T-helper 1 cell treated with Interleukin-12 subunit alpha and Interleukin-12 subunit beta and Interleukin-4 antibody, amounts not matched to agents 30 μg/mL and 1 μg/mL, for 36 hours (primary cell): ENCODE measurements around the gene ALAS1.
"Not testable (repeated sequence)": the region's sequence is repeated elsewhere in the genome, so short reads cannot be mapped to it uniquely, and the experiment has no call there.

ENCODE experiments used
- H3K27ac Mint-ChIP-seq: one replicate; pipeline ENCODE4 v1.8.0; 2021; ENCODE audit warnings: mild to moderate bottlenecking, mixed read lengths
- H3K27me3 Mint-ChIP-seq: one replicate; pipeline ENCODE4 v1.8.0; 2021; ENCODE audit warnings: low read depth, mixed read lengths
- H3K36me3 Mint-ChIP-seq: one replicate; pipeline ENCODE4 v1.8.0; 2021; ENCODE audit warnings: low read depth, mixed read lengths
- H3K4me1 Mint-ChIP-seq: one replicate; pipeline ENCODE4 v1.8.0; 2021; ENCODE audit warnings: low read depth, mixed read lengths
- H3K4me3 Mint-ChIP-seq: one replicate; pipeline ENCODE4 v1.8.0; 2021; ENCODE audit warnings: mild to moderate bottlenecking, moderate library complexity, mixed read lengths
- H3K9me3 Mint-ChIP-seq: one replicate; pipeline ENCODE4 v1.8.0; 2021; ENCODE audit warnings: mixed read lengths

Gene ALAS1

GRCh38 chr3:52171514-52172261, 26.3 kb upstream of the ALAS1 start:
- peaks cover 6% of the 10 kb centered on the region for H3K4me1 Mint-ChIP-seq
- no peaks in the 10 kb centered on the region for H3K36me3 Mint-ChIP-seq
- no peaks in the 10 kb centered on the region for H3K27me3 Mint-ChIP-seq
- no peak overlapping the region for H3K27ac Mint-ChIP-seq
- H3K4me3 Mint-ChIP-seq: no peak overlapping the region
- H3K9me3 Mint-ChIP-seq: no peaks in the 10 kb centered on the region

GRCh38 chr3:52172262-52172757, 25.6 kb upstream of the ALAS1 start:
- Mint-ChIP-seq H3K4me1 (peaks cover 6% of the 10 kb centered on the region), H3K4me3 (no peak overlapping the region), H3K27me3 (no peaks in the 10 kb centered on the region), H3K27ac (no peak overlapping the region), H3K36me3 (no peaks in the 10 kb centered on the region), H3K9me3 (no peaks in the 10 kb centered on the region)

GRCh38 chr3:52173101-52173500, 24.9 kb upstream of the ALAS1 start:
- H3K9me3 Mint-ChIP-seq: no peaks in the 10 kb centered on the region
- H3K36me3 Mint-ChIP-seq: no peaks in the 10 kb centered on the region

GRCh38 chr3:52174896-52175295, 23.1 kb upstream of the ALAS1 start:
- H3K4me3 Mint-ChIP-seq: no peak overlapping the region
- H3K9me3 Mint-ChIP-seq: no peaks in the 10 kb centered on the region
- H3K27me3 Mint-ChIP-seq: no peaks in the 10 kb centered on the region
- no peak overlapping the region for H3K27ac Mint-ChIP-seq
- peaks cover 6% of the 10 kb centered on the region for H3K4me1 Mint-ChIP-seq
- no peaks in the 10 kb centered on the region for H3K36me3 Mint-ChIP-seq

More at GRCh38 chr3:52173101-52173500, 24.9 kb upstream of the ALAS1 start:
- H3K4me3 Mint-ChIP-seq: no peak overlapping the region
- H3K27ac Mint-ChIP-seq: no peak overlapping the region
- H3K4me1 Mint-ChIP-seq: peaks cover 6% of the 10 kb centered on the region
- H3K27me3 Mint-ChIP-seq: no peaks in the 10 kb centered on the region

- Mint-ChIP-seq H3K27ac (no peak overlapping the region), H3K4me1 (peaks cover 6% of the 10 kb centered on the region), H3K4me3 (no peak overlapping the region), H3K27me3 (no peaks in the 10 kb centered on the region), H3K9me3 (no peaks in the 10 kb centered on the region), H3K36me3 (no peaks in the 10 kb centered on the region)
Measured at GRCh38 chr3:52175416-52176179, 22.4 kb upstream of the ALAS1 start.

GRCh38 chr3:52176180-52176752, 21.7 kb upstream of the ALAS1 start:
- Mint-ChIP-seq H3K27ac (no peak overlapping the region), H3K27me3 (no peaks in the 10 kb centered on the region), H3K9me3 (no peaks in the 10 kb centered on the region), H3K36me3 (no peaks in the 10 kb centered on the region), H3K4me1 (peaks cover 6% of the 10 kb centered on the region), H3K4me3 (no peak overlapping the region)

- peaks cover 6% of the 10 kb centered on the region for H3K4me1 Mint-ChIP-seq
- H3K27ac Mint-ChIP-seq: no peak overlapping the region
- no peaks in the 10 kb centered on the region for H3K9me3 Mint-ChIP-seq
- no peak overlapping the region for H3K4me3 Mint-ChIP-seq
- H3K36me3 Mint-ChIP-seq: no peaks in the 10 kb centered on the region
- no peaks in the 10 kb centered on the region for H3K27me3 Mint-ChIP-seq
Measured at GRCh38 chr3:52176951-52177700, 20.8 kb upstream of the ALAS1 start.

GRCh38 chr3:52177701-52178042, 20.3 kb upstream of the ALAS1 start:
- no peak overlapping the region for H3K4me3 Mint-ChIP-seq
- H3K27ac Mint-ChIP-seq: no peak overlapping the region
- H3K4me1 Mint-ChIP-seq: peaks cover 6% of the 10 kb centered on the region
- no peaks in the 10 kb centered on the region for H3K9me3 Mint-ChIP-seq
- H3K27me3 Mint-ChIP-seq: peaks cover 5% of the 10 kb centered on the region
- no peaks in the 10 kb centered on the region for H3K36me3 Mint-ChIP-seq

- not testable (repeated sequence) for H3K27me3 Mint-ChIP-seq, H3K27ac Mint-ChIP-seq, H3K36me3 Mint-ChIP-seq, H3K4me3 Mint-ChIP-seq, H3K4me1 Mint-ChIP-seq, H3K9me3 Mint-ChIP-seq
Measured at GRCh38 chr3:52178126-52178525, 19.8 kb upstream of the ALAS1 start.

- no peaks in the 10 kb centered on the region for H3K9me3 Mint-ChIP-seq
- H3K36me3 Mint-ChIP-seq: no peaks in the 10 kb centered on the region
- H3K4me3 Mint-ChIP-seq: no peak overlapping the region
- no peak overlapping the region for H3K27ac Mint-ChIP-seq
- H3K4me1 Mint-ChIP-seq: peaks cover 3% of the 10 kb centered on the region
- H3K27me3 Mint-ChIP-seq: peaks cover 6% of the 10 kb centered on the region
Measured at GRCh38 chr3:52178537-52178936, 19.4 kb upstream of the ALAS1 start.

- no peak overlapping the region for H3K27ac Mint-ChIP-seq
- H3K4me3 Mint-ChIP-seq: no peak overlapping the region
- H3K27me3 Mint-ChIP-seq: peaks cover 6% of the 10 kb centered on the region
- no peaks in the 10 kb centered on the region for H3K4me1 Mint-ChIP-seq
- no peaks in the 10 kb centered on the region for H3K36me3 Mint-ChIP-seq
- H3K9me3 Mint-ChIP-seq: no peaks in the 10 kb centered on the region
Measured at GRCh38 chr3:52181543-52181942, 16.4 kb upstream of the ALAS1 start.

- Mint-ChIP-seq H3K4me3 (no peak overlapping the region), H3K36me3 (no peaks in the 10 kb centered on the region), H3K9me3 (no peaks in the 10 kb centered on the region), H3K4me1 (no peaks in the 10 kb centered on the region), H3K27ac (no peak overlapping the region), H3K27me3 (peaks cover 6% of the 10 kb centered on the region)
Measured at GRCh38 chr3:52182196-52182595, 15.8 kb upstream of the ALAS1 start.

- Mint-ChIP-seq H3K27me3 (peaks cover 6% of the 10 kb centered on the region), H3K27ac (no peak overlapping the region), H3K4me1 (no peaks in the 10 kb centered on the region), H3K9me3 (no peaks in the 10 kb centered on the region), H3K4me3 (no peak overlapping the region), H3K36me3 (no peaks in the 10 kb centered on the region)
Measured at GRCh38 chr3:52182691-52183090, 15.3 kb upstream of the ALAS1 start.

GRCh38 chr3:52183786-52184445, 14.0 kb upstream of the ALAS1 start:
- H3K4me1 Mint-ChIP-seq: peaks cover 6% of the 10 kb centered on the region
- H3K4me3 Mint-ChIP-seq: no peak overlapping the region
- no peaks in the 10 kb centered on the region for H3K9me3 Mint-ChIP-seq
- no peaks in the 10 kb centered on the region for H3K36me3 Mint-ChIP-seq
- H3K27ac Mint-ChIP-seq: no peak overlapping the region
- H3K27me3 Mint-ChIP-seq: peaks cover 6% of the 10 kb centered on the region
